GM12892 (cell line): ENCODE results near the gene FUT8.

ENCODE experiments used
- POLR2A ChIP-seq: IDR thresholded peaks from 2 replicates; pipeline ENCODE4 v1.6.1; 2011; ENCODE audit warnings: low read depth, low read length, control low read depth
- POLR2AphosphoS5 ChIP-seq: IDR thresholded peaks from 2 replicates; pipeline ENCODE4 v1.6.1; 2011; ENCODE audit warnings: low read depth, low read length, control low read depth
- TAF1 ChIP-seq: IDR thresholded peaks from 2 replicates; pipeline ENCODE4 v1.6.1; 2011; ENCODE audit warnings: low read depth, mild to moderate bottlenecking, control low read depth, low read length, borderline replicate concordance

DNA sequence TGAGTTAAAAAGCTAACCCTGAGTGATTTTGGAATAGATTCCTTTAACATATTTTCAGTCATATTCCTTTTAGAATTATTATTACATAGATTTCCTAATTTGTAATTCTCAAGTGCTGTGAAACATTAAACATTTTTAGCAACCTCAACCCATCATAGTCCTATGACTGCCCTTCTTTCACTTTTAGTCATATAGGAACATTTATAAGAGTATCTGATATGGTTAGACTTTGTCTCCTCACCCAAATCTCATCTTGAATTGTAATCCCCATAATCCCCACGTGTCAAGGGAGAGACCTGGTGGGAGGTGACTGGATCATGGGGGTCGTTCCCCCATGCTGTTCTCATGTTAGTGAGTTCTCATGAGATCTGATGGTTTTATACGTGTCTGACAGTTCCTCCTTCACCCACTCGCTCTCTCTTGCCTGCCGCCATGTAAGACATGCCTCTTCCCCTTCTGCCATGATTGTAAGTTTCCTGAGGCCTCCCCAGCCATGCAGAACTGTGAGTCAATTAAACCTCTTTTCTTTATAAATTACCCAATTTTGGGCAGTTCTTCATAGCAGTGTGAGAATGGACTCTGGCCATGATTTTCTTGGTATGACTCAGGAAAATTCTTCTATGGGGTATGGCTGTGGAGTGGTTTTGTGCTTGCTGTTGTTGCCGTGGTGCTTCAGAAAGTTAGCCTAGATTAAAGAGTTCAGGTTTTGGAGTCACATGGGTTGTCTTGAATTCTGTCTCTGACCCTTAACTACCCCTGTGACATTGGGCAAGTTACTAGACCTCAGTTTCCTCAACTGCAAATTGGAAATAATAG lies 83.9 kb downstream of the FUT8 start:
- no peak for TF ChIP-seq POLR2A
- TF ChIP-seq TAF1: no peak
- TF ChIP-seq POLR2AphosphoS5: no peak
